ENCODE measurements around the gene CEP20.
A peak's percentile ranks its signal among the peaks of the same experiment; 100 is the strongest.

The CEP20 gene

DNA sequence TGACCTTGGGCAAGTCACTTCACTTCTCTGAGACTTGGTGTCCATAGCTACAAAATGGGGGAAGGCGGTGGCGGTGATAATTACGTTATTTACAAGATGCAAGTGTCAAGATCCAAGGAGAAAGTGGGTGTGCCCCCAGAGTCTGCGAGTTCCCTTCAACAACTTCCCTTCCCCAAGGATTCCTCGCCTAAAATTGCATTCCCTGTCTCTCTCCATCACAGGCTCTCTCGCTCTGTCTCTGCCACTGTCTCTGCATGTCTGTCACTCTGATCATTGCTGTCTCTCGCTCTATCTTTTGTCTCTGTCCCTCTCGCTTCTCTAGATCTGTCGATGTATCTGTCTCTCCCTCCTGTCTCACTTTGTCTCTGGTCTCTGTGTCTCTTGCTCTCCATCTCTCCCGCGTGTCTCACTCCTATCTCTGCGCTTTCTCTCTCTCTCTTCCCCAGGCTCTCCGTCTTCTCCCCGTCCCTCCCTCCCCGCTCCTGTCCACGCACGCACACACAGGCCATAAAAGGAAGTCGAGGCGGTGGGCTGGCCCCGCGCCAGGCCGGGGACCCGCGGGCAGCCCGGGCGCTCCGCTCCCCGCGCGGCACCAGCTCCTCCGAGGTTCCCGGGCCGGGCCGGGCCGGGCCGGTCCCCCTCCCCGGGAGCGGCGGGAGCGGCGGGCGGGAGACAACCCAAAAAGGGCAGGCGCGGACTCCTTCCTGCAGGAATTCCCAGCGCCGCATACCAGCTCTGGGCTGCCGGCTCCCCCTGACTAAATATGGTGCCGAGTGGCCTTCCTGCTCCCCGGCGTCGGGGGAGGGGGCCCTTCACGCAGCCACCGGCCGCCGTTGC lies 30.5 kb downstream of the CEP20 start:
- no peak for TF ChIP-seq CEBPB (IDR thresholded peaks at IDR 0.05)
- peak; percentile 62; the same call in 1 of the 2 replicates for TF ChIP-seq TEAD4 (IDR thresholded peaks at IDR 0.05)
- no peak for TF ChIP-seq FOXM1 (IDR thresholded peaks at IDR 0.05; ENCODE audit: borderline replicate concordance, low read depth)
- TF ChIP-seq EGR1 (IDR thresholded peaks at IDR 0.05): no peak
- no peak for TF ChIP-seq USF1 (IDR thresholded peaks at IDR 0.05)
- TF ChIP-seq CREB1 (IDR thresholded peaks at IDR 0.05; ENCODE audit: low read depth): no peak
- TF ChIP-seq ZBTB7A (IDR thresholded peaks at IDR 0.05; ENCODE audit: low read depth): 0 out of 2 replicates have a peak, but pooled peaks have one; percentile 36
- TF ChIP-seq NFIC (IDR thresholded peaks at IDR 0.05): peak; percentile 55; the same call in 1 of the 2 replicates
- TF ChIP-seq, protein P1, sequence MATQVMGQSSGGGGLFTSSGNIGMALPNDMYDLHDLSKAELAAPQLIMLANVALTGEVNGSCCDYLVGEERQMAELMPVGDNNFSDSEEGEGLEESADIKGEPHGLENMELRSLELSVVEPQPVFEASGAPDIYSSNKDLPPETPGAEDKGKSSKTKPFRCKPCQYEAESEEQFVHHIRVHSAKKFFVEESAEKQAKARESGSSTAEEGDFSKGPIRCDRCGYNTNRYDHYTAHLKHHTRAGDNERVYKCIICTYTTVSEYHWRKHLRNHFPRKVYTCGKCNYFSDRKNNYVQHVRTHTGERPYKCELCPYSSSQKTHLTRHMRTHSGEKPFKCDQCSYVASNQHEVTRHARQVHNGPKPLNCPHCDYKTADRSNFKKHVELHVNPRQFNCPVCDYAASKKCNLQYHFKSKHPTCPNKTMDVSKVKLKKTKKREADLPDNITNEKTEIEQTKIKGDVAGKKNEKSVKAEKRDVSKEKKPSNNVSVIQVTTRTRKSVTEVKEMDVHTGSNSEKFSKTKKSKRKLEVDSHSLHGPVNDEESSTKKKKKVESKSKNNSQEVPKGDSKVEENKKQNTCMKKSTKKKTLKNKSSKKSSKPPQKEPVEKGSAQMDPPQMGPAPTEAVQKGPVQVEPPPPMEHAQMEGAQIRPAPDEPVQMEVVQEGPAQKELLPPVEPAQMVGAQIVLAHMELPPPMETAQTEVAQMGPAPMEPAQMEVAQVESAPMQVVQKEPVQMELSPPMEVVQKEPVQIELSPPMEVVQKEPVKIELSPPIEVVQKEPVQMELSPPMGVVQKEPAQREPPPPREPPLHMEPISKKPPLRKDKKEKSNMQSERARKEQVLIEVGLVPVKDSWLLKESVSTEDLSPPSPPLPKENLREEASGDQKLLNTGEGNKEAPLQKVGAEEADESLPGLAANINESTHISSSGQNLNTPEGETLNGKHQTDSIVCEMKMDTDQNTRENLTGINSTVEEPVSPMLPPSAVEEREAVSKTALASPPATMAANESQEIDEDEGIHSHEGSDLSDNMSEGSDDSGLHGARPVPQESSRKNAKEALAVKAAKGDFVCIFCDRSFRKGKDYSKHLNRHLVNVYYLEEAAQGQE (IDR thresholded peaks at IDR 0.05; ENCODE audit: low read depth): no peak
- no peak for TF ChIP-seq YY1 (IDR thresholded peaks at IDR 0.05; ENCODE audit: low read depth)
- TF ChIP-seq EP300 (IDR thresholded peaks at IDR 0.05; ENCODE audit: borderline replicate concordance): no peak

- TF ChIP-seq, protein P1 (IDR thresholded peaks at IDR 0.05; ENCODE audit: low read depth): no peak
- 0 out of 2 replicates have a peak, but pooled peaks have one; percentile 30 for TF ChIP-seq ZBTB7A (IDR thresholded peaks at IDR 0.05; ENCODE audit: low read depth)
Observed at GRCh38 chr16:15856901-15857698, 31.3 kb downstream of the CEP20 start, which contains the start of gene MYH11. Gene MYH11 (minus strand): TSS chr16:15857028. CDS start chr16:15838252, 18,776 bp downstream.

GRCh38 chr16:15856182-15856581 lies 32.2 kb downstream of the CEP20 start:
- TF ChIP-seq ZBTB7A (IDR thresholded peaks at IDR 0.05; ENCODE audit: low read depth) (no peak), CREB1 (IDR thresholded peaks at IDR 0.05; ENCODE audit: low read depth) (no peak)
- TF ChIP-seq, protein P1 (IDR thresholded peaks at IDR 0.05; ENCODE audit: low read depth): no peak

DNA sequence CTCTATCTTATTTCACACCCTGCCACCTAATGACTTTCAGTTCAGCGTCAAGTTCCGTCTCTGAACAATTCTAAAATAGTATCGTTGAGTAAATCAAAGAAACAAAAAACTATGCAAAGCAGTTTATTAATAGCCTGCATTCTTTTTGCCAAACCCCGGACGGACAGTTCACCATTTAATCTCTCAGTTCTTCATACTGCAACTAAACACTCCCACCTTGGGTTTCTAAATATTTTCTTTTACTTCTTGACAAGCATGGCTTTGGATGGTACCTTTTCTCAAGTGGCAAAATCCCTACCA lies 32.7 kb downstream of the CEP20 start:
- no peak for TF ChIP-seq TCF12 (IDR thresholded peaks at IDR 0.05; ENCODE audit: low read depth)
- TF ChIP-seq RAD21 (IDR thresholded peaks at IDR 0.05; ENCODE audit: low read depth): no peak
- no peak for TF ChIP-seq TAF1 (IDR thresholded peaks at IDR 0.05; ENCODE audit: low read depth)
- no peak for TF ChIP-seq EGR1 (IDR thresholded peaks at IDR 0.05)
- TF ChIP-seq, protein P1 (IDR thresholded peaks at IDR 0.05; ENCODE audit: low read depth): no peak
